ENCODE measurements around the gene TANC1. TPM values are rescaled to one million over a fixed set of nuclear protein-coding genes. Genes with fewer than 3 reads are reported as not detected.

The TANC1 gene
- total RNA-seq, 5 donors from 2014 or later (not counting 1 experiment from before 2014, with no cell fraction given), result 0.26 to 0.61 (median 0.50) TPM

DNA sequence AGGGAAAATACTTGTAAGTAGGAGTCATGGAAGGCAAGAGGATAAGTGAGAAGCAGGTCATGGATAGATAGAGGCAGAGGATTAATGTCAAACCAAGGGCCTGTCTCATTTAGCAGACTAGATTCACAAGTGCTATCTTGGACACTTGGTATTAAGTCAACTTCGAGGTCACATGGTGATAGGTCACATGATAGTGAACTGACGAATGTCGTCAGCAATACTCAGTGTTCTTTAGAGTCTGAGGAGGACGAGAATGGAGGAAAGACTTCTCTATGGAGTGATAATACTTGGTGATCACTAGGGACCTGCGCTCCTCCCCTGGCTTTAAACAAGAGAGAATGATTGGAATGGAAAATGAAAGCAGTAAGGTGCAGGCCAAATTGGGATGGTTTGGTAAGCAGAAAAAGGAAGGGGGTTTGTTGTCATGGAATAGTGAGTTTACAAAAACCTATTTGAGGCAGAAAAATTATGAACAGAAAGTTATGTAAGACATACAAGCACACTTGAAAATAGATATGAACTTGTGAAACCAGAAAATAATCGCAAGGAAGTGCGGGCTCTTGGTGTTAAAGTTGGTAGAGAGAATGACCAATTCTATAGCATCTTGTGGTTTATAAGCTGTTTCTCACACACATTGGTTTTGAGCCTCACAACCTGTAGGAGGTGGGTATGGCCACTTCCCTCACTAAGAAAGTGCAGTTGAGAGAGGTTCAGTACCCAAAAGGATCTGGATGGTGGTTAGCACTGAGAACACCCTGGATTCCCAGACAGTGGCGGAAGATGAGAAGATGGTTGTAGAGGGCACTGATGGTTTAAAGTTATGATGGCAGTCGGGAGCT is 176.6 kb downstream of the TANC1 start:
- peak overlapping the region in 1 of 2 donors; percentile 1 for H3K27ac Mint-ChIP-seq
- no peaks in the 10 kb centered on the region for H3K36me3 Mint-ChIP-seq
- Histone ChIP-seq H3K4me1 (ENCODE audit: control insufficient read depth in 1 of 2, extremely low read depth in 1 of 2, insufficient read depth in 2 of 2, low read length in 2 of 2) (peaks cover 12 to 30% of the 10 kb centered on the region in 2 experiments), H3K27ac (ENCODE audit: low read length) (peak overlapping the region; percentile 59), H3K36me3 (ENCODE audit: control insufficient read depth in 2 of 2, extremely low read depth in 1 of 2, insufficient read depth in 1 of 2, low read length in 1 of 2) (no peaks in the 10 kb centered on the region), H3K9me3 (no peaks in the 10 kb centered on the region), H3K4me3 (ENCODE audit: control insufficient read depth in 1 of 2, extremely low read depth in 1 of 2, low read length in 1 of 2) (no peak overlapping the region), H3K27me3 (replicated peaks in 1 of 2; ENCODE audit: control insufficient read depth in 2 of 2, extremely low read depth in 1 of 2, insufficient read depth in 2 of 2, low read length in 1 of 2) (no peaks in the 10 kb centered on the region)
- CTCF ChIA-PET, result interaction anchor here (0.5 to 0.7 kb wide), 2 partner anchors 26 to 27 kb away, joined by 4 to 5 read pairs; no protein-coding TSS in a partner anchor
- DNase-seq, result peak in 17 of 35 experiments; percentile 1 to 57 (median 17)
- H3K4me3 Mint-ChIP-seq, result peak overlapping the region in 1 of 3 donors; percentile 1
- peaks cover 5 to 13% of the 10 kb centered on the region in 2 donors for H3K27me3 Mint-ChIP-seq
- 78% methylated on average over 5 of the region's 9 CpGs for WGBS (ENCODE audit: insufficient coverage)
- POLR2A ChIA-PET, result interaction anchor here in 1 of 2 donors (0.5 kb wide), 1 partner anchor 81 kb away, joined by 3 read pairs; no protein-coding TSS in a partner anchor
- peak in 3 of 4 experiments; percentile 22 to 57 (median 27) for ATAC-seq (replicated peaks in 1 of 4)
- H3K4me1 Mint-ChIP-seq, result peaks cover 13 to 20% (median 14%) of the 10 kb centered on the region in 3 donors
- no peaks in the 10 kb centered on the region for H3K9me3 Mint-ChIP-seq

DNA sequence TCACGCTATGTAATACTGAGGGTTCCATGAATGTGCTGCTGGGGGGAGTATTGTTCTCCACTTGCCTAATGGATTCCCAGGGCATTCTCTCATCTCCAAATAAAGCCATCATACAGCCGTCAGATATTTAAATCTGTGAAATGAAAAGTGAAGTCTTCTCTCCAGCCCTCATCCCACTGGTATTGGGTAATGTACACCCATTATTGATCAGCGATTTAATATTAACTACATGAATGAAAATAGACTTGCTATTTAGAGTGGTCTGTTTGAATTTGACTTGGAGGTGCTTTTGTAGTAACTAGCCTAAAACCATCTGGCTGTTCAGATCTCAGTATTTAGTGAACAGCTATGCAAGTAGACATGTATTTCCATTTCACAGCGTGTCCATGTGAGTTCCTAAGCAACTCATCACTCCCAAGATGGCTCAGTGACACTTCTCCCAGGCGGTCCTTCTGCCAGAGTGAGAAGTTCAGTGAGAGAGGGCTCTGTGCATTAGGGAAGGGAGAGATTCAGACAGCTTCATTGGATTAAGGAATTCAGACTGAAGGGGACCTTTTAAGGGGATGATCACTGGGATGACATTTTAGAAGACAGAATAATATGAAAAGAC is 177.4 kb downstream of the TANC1 start:
- CTCF ChIA-PET, result interaction anchor here (0.5 to 0.7 kb wide), 2 partner anchors 27 to 28 kb away, joined by 4 to 5 read pairs; no protein-coding TSS in a partner anchor
- H3K4me1 Mint-ChIP-seq, result peaks cover 13 to 23% (median 14%) of the 10 kb centered on the region in 3 donors

DNA sequence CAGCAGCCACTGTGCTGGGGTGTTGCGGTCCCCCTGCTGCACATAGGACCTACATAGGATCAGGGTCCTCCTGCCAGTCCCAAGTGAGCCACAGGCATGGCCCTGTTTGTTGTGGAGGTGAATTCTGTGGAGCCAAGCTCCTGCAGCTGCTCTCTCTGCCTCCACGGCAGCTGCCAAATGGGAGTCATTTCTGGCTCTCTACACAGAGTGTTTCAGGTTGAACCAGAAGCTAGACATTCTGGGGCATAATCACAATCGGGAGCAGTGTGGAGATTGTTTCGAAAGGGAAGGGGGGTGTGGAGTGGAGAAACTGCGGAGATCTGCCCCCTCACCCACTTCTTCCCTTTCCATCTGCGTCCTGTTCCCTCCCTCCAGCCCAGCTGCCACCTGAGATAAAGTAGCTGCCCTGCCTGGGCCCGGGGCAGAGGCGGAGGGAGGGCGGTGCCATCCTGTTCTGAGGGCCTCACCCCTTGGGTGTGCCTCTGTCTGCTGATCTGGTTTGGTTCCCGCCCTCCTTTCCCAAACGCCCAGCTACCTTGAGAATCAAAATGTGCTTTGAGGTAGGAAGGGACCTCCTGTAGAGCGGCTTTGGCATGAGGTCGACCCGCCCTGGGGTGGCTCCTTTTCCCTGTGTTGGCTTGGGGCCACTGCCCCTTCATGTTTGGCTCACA is 178.7 kb downstream of the TANC1 start:
- ChIA-PET POLR2A (interaction anchor here in 1 of 2 donors (0.6 kb wide), 1 partner anchor 588 kb away, joined by 3 read pairs; no protein-coding TSS in a partner anchor), CTCF (interaction anchor here (0.6 to 0.8 kb wide), 3 partner anchors 12 to 28 kb away, joined by 3 to 7 read pairs (median 4); no protein-coding TSS in a partner anchor)
- peak; percentile 22 to 65 (median 49) for ATAC-seq (replicated peaks in 1 of 4)
- Mint-ChIP-seq H3K27me3 (peaks cover 3 to 5% of the 10 kb centered on the region in 2 donors), H3K27ac (no peak overlapping the region), H3K4me3 (peak overlapping the region in 1 of 3 donors; percentile 19), H3K9me3 (no peaks in the 10 kb centered on the region), H3K36me3 (no peaks in the 10 kb centered on the region), H3K4me1 (peaks cover 13 to 29% (median 19%) of the 10 kb centered on the region in 3 donors)
- H3K4me3 ChIP-seq (ENCODE audit: control insufficient read depth in 1 of 2, extremely low read depth in 1 of 2, low read length in 1 of 2), result no peak overlapping the region
- H3K36me3 ChIP-seq (ENCODE audit: control insufficient read depth in 2 of 2, extremely low read depth in 1 of 2, insufficient read depth in 1 of 2, low read length in 1 of 2), result no peaks in the 10 kb centered on the region
- H3K27me3 ChIP-seq (replicated peaks in 1 of 2; ENCODE audit: control insufficient read depth in 2 of 2, extremely low read depth in 1 of 2, insufficient read depth in 2 of 2, low read length in 1 of 2), result no peaks in the 10 kb centered on the region
- DNase-seq, result peak in 2 of 35 experiments; percentile 10 to 13
- no peaks in the 10 kb centered on the region for H3K9me3 ChIP-seq
- H3K27ac ChIP-seq (ENCODE audit: low read length), result no peak overlapping the region
- peaks cover 18 to 35% of the 10 kb centered on the region in 2 experiments for H3K4me1 ChIP-seq (ENCODE audit: control insufficient read depth in 1 of 2, extremely low read depth in 1 of 2, insufficient read depth in 2 of 2, low read length in 2 of 2)
- 60% methylated on average over 4 of the region's 14 CpGs for WGBS (ENCODE audit: insufficient coverage)

More for the DNA sequence above, 177.4 kb downstream of the TANC1 start:
- Mint-ChIP-seq H3K36me3 (no peaks in the 10 kb centered on the region), H3K27me3 (peaks cover 5 to 13% of the 10 kb centered on the region in 2 donors), H3K27ac (no peak overlapping the region), H3K4me3 (no peak overlapping the region), H3K9me3 (no peaks in the 10 kb centered on the region)
- no peak for ATAC-seq (replicated peaks in 1 of 4)
- POLR2A ChIA-PET, result interaction anchor here in 1 of 2 donors (0.5 kb wide), 1 partner anchor 80 kb away, joined by 3 read pairs; no protein-coding TSS in a partner anchor
- H3K4me1 ChIP-seq (ENCODE audit: control insufficient read depth in 1 of 2, extremely low read depth in 1 of 2, insufficient read depth in 2 of 2, low read length in 2 of 2), result peaks cover 18 to 35% of the 10 kb centered on the region in 2 experiments
- no peak for DNase-seq
- H3K27ac ChIP-seq (ENCODE audit: low read length), result peak overlapping the region; percentile 2
- H3K27me3 ChIP-seq (replicated peaks in 1 of 2; ENCODE audit: control insufficient read depth in 2 of 2, extremely low read depth in 1 of 2, insufficient read depth in 2 of 2, low read length in 1 of 2), result no peaks in the 10 kb centered on the region
- H3K4me3 ChIP-seq (ENCODE audit: control insufficient read depth in 1 of 2, extremely low read depth in 1 of 2, low read length in 1 of 2), result no peak overlapping the region
- no peaks in the 10 kb centered on the region for H3K36me3 ChIP-seq (ENCODE audit: control insufficient read depth in 2 of 2, extremely low read depth in 1 of 2, insufficient read depth in 1 of 2, low read length in 1 of 2)
- no peaks in the 10 kb centered on the region for H3K9me3 ChIP-seq
- 100% methylated on average over 1 of the region's 5 CpGs for WGBS (ENCODE audit: insufficient coverage)

DNA sequence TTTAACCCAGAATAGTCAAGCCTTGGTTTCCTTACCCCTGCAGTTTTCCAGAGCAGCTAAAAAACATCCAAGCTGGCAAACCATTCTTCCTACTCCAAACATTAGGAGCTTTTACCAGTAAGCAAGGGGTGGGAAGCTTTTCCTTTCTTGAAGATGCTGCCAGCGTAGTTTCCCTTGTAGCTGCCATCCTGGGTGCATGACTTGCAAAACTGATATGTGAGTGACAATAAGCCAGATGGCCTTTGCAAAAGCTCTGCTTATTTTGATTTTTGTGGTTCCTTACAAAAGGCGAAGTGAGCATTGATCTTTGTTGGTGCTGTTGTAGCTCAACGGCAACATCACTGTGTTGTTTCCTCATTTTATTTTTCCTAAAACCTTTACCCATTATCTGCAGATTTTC is 179.2 kb downstream of the TANC1 start:
- CTCF ChIA-PET, result interaction anchor here (0.6 to 0.8 kb wide), 2 partner anchors 12 to 29 kb away, joined by 3 to 4 read pairs; no protein-coding TSS in a partner anchor
- Mint-ChIP-seq H3K27ac (peak overlapping the region in 1 of 2 donors; percentile 45), H3K27me3 (peaks cover 3 to 5% of the 10 kb centered on the region in 2 donors), H3K36me3 (no peaks in the 10 kb centered on the region), H3K9me3 (no peaks in the 10 kb centered on the region), H3K4me1 (peaks cover 13 to 30% (median 23%) of the 10 kb centered on the region in 3 donors), H3K4me3 (peak overlapping the region in 1 of 3 donors; percentile 19)
- Histone ChIP-seq H3K27me3 (replicated peaks in 1 of 2; ENCODE audit: control insufficient read depth in 2 of 2, extremely low read depth in 1 of 2, insufficient read depth in 2 of 2, low read length in 1 of 2) (no peaks in the 10 kb centered on the region), H3K4me3 (ENCODE audit: control insufficient read depth in 1 of 2, extremely low read depth in 1 of 2, low read length in 1 of 2) (no peak overlapping the region), H3K4me1 (ENCODE audit: control insufficient read depth in 1 of 2, extremely low read depth in 1 of 2, insufficient read depth in 2 of 2, low read length in 2 of 2) (peaks cover 18 to 35% of the 10 kb centered on the region in 2 experiments), H3K27ac (ENCODE audit: low read length) (no peak overlapping the region), H3K9me3 (no peaks in the 10 kb centered on the region), H3K36me3 (ENCODE audit: control insufficient read depth in 2 of 2, extremely low read depth in 1 of 2, insufficient read depth in 1 of 2, low read length in 1 of 2) (no peaks in the 10 kb centered on the region)
- no CpG with 5 or more reads among the region's 3 CpGs for WGBS (ENCODE audit: insufficient coverage)
- ATAC-seq (replicated peaks in 1 of 4) (no peak), DNase-seq (no peak)
- POLR2A ChIA-PET, result interaction anchor here in 1 of 2 donors (0.6 kb wide), 2 partner anchors 587 to 1826 kb away, joined by 3 read pairs; no protein-coding TSS in a partner anchor

- ChIA-PET POLR2A (no interaction called here), CTCF (interaction anchor here in 1 of 2 donors (0.7 kb wide), 2 partner anchors 17 to 29 kb away, joined by 3 to 4 read pairs; no protein-coding TSS in a partner anchor)
- H3K27me3 Mint-ChIP-seq, result peaks cover 3 to 7% of the 10 kb centered on the region in 2 donors
- no CpG with 5 or more reads among the region's 8 CpGs for WGBS (ENCODE audit: insufficient coverage)
- no peaks in the 10 kb centered on the region for H3K9me3 Mint-ChIP-seq
- H3K36me3 Mint-ChIP-seq, result no peaks in the 10 kb centered on the region
- H3K4me3 ChIP-seq (ENCODE audit: control insufficient read depth in 1 of 2, extremely low read depth in 1 of 2, low read length in 1 of 2), result no peak overlapping the region
- DNase-seq (no peak), ATAC-seq (replicated peaks in 1 of 4) (no peak)
- no peaks in the 10 kb centered on the region for H3K36me3 ChIP-seq (ENCODE audit: control insufficient read depth in 2 of 2, extremely low read depth in 1 of 2, insufficient read depth in 1 of 2, low read length in 1 of 2)
- H3K27ac ChIP-seq (ENCODE audit: low read length), result no peak overlapping the region
- no peak overlapping the region for H3K4me3 Mint-ChIP-seq
- peaks cover 23 to 36% of the 10 kb centered on the region in 2 experiments for H3K4me1 ChIP-seq (ENCODE audit: control insufficient read depth in 1 of 2, extremely low read depth in 1 of 2, insufficient read depth in 2 of 2, low read length in 2 of 2)
- H3K9me3 ChIP-seq, result no peaks in the 10 kb centered on the region
- H3K27me3 ChIP-seq (replicated peaks in 1 of 2; ENCODE audit: control insufficient read depth in 2 of 2, extremely low read depth in 1 of 2, insufficient read depth in 2 of 2, low read length in 1 of 2), result no peaks in the 10 kb centered on the region
- H3K27ac Mint-ChIP-seq, result no peak overlapping the region
- H3K4me1 Mint-ChIP-seq, result peaks cover 22 to 40% (median 35%) of the 10 kb centered on the region in 3 donors
Measured at GRCh38 chr2:159148901-159149300, 180.5 kb downstream of the TANC1 start.

Data from T-cell (primary cell).